ENCODE data around the gene COQ2. TPM values are rescaled to one million over a fixed set of nuclear protein-coding genes. Genes with fewer than 3 reads are reported as not detected.
A peak's percentile ranks its signal among the peaks of the same experiment; 100 is the strongest.

Gene COQ2
- total RNA-seq, 3 donors from 2014 or later: 12.5 to 21.6 (median 18.1) TPM

- intact Hi-C loops (cut with DNase I, micrococcal nuclease): no loop called here
These were observed 31.7 kb downstream of the COQ2 start for GRCh38 chr4:83252782-83253405.

GRCh38 chr4:83251447-83251830 lies 33.2 kb downstream of the COQ2 start:
- intact Hi-C loops (cut with DNase I, micrococcal nuclease): no loop called here
- H3K4me3 ChIP-seq: no peak overlapping the region
- no peak for ATAC-seq
- H3K4me1 ChIP-seq (ENCODE audit: low read depth): peaks cover 40% of the 10 kb centered on the region
- no peak for TF ChIP-seq CTCF (IDR thresholded peaks at IDR 0.05)
- H3K36me3 ChIP-seq (ENCODE audit: low read depth): no peaks in the 10 kb centered on the region
- no peak for DNase-seq
- H3K9me3 ChIP-seq: no peaks in the 10 kb centered on the region

More at GRCh38 chr4:83252782-83253405, 31.7 kb downstream of the COQ2 start:
- peak; percentile 68 for ATAC-seq
- H3K36me3 ChIP-seq (ENCODE audit: low read depth): no peaks in the 10 kb centered on the region
- H3K9me3 ChIP-seq: no peaks in the 10 kb centered on the region
- DNase-seq: peak in 2 of 3 donors; percentile 51 to 94
- H3K4me1 ChIP-seq (ENCODE audit: low read depth): peaks cover 34% of the 10 kb centered on the region
- TF ChIP-seq CTCF (IDR thresholded peaks at IDR 0.05): peak; percentile 57
- no peak overlapping the region for H3K4me3 ChIP-seq

GRCh38 chr4:83250687-83251446 lies 33.7 kb downstream of the COQ2 start:
- Histone ChIP-seq H3K4me1 (ENCODE audit: low read depth) (peaks cover 34% of the 10 kb centered on the region), H3K9me3 (no peaks in the 10 kb centered on the region), H3K36me3 (ENCODE audit: low read depth) (no peaks in the 10 kb centered on the region), H3K4me3 (no peak overlapping the region)
- intact Hi-C loops (cut with DNase I, micrococcal nuclease): no loop called here
- peak; percentile 20 for ATAC-seq
- TF ChIP-seq CTCF (IDR thresholded peaks at IDR 0.05): no peak
- peak in 1 of 3 donors; percentile 50 for DNase-seq

GRCh38 chr4:83248486-83248885 lies 36.1 kb downstream of the COQ2 start:
- peak; percentile 91 for ATAC-seq
- intact Hi-C loops (cut with DNase I, micrococcal nuclease): no loop called here
- Histone ChIP-seq H3K36me3 (ENCODE audit: low read depth) (no peaks in the 10 kb centered on the region), H3K9me3 (no peaks in the 10 kb centered on the region), H3K4me1 (ENCODE audit: low read depth) (peaks cover 25% of the 10 kb centered on the region), H3K4me3 (no peak overlapping the region)
- DNase-seq: peak in 2 of 3 donors; percentile 72 to 80
- no peak for TF ChIP-seq CTCF (IDR thresholded peaks at IDR 0.05)

GRCh38 chr4:83247415-83248357 lies 36.9 kb downstream of the COQ2 start:
- ATAC-seq: peak; percentile 47
- no peaks in the 10 kb centered on the region for H3K9me3 ChIP-seq

More at GRCh38 chr4:83247415-83248357, 36.9 kb downstream of the COQ2 start:
- peak in 1 of 3 donors; percentile 61 for DNase-seq
- H3K4me3 ChIP-seq: no peak overlapping the region
- peaks cover 21% of the 10 kb centered on the region for H3K4me1 ChIP-seq (ENCODE audit: low read depth)
- no peaks in the 10 kb centered on the region for H3K36me3 ChIP-seq (ENCODE audit: low read depth)
- intact Hi-C loops (cut with DNase I, micrococcal nuclease): no loop called here
- TF ChIP-seq CTCF (IDR thresholded peaks at IDR 0.05): no peak
